ENCODE data around the gene HRK. TPM values are rescaled to one million over a fixed set of nuclear protein-coding genes. Genes with fewer than 3 reads are reported as not detected.

HRK gene
- total and polyA plus RNA-seq, 2 of the 13 experiments (the other 11 are each of a cell fraction or from before 2014, with no cell fraction given) = 0.02 TPM; not detected in 1

DNA sequence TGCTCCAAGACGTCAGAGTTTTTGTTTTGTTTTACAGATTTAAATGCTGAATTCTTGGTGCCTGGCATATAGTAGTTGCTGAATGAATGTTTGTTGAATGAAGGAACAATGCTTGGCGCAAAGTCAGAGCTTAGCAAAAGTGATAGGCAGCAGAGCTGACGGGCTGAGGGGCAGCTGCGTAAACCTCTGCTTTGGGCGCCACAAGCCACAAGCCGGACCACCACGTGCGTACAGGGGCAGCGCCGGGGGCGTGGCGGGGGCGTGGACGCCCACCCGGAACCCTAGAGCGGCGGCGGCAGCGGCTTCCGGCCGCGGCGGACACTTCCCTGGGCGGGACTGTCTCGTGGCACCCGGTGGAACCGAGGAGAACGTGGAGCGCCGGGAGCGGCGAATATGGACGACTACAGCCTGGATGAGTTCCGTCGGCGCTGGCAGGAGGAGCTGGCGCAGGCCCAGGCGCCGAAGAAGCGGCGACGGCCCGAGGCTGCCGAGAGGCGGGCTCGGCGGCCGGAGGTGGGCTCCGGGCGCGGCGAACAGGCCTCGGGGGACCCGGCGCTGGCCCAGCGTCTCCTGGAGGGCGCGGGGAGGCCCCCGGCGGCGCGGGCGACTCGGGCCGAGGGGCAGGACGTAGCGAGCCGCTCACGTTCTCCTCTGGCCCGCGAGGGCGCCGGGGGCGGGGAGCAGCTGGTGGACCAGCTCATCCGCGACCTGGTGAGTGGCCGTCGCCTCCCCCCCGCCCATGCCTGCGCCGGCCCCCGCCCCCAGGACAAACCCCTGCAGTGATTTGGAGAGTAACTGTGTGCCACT lies 29.6 kb upstream of the HRK start, which contains the start of gene FBXW8 (continued):
- TF ChIP-seq ASH2L (IDR thresholded peaks at IDR 0.05; ENCODE audit: insufficient read length, low read depth, low read length) = peak; percentile 79
- TF ChIP-seq EEA1 (CRISPR knock-in tag; IDR thresholded peaks at IDR 0.05; ENCODE audit: borderline replicate concordance) = peak; percentile 79; the same call in 1 of the 2 replicates
- TF ChIP-seq, protein P1, sequence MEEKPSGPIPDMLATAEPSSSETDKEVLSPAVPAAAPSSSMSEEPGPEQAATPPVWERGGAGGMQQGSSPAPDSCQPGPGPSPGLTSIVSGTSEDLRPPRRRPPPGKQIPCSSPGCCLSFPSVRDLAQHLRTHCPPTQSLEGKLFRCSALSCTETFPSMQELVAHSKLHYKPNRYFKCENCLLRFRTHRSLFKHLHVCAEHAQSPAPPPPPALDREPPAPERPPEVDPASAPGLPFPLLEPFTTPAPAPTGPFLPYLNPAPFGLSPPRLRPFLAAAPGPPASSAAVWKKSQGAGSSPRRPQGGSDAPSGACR (CRISPR knock-in tag; IDR thresholded peaks at IDR 0.05) = peak; percentile 62; the same call in 1 of the 2 replicates
- TF ChIP-seq PHF5A (CRISPR knock-in tag; IDR thresholded peaks at IDR 0.05; ENCODE audit: low read depth, unreplicated experiment) = no peak
- TF ChIP-seq NR2F6 (IDR thresholded peaks at IDR 0.05) = no peak
- peak; percentile 79 for TF ChIP-seq NR2F6 (CRISPR knock-in tag; IDR thresholded peaks at IDR 0.05)
- peak; percentile 90 for TF ChIP-seq ZNF772 (CRISPR knock-in tag; IDR thresholded peaks at IDR 0.05)
- no peak for TF ChIP-seq SYNCRIP (IDR thresholded peaks at IDR 0.05; ENCODE audit: insufficient read depth, low read depth, low read length)
- TF ChIP-seq, protein P2, sequence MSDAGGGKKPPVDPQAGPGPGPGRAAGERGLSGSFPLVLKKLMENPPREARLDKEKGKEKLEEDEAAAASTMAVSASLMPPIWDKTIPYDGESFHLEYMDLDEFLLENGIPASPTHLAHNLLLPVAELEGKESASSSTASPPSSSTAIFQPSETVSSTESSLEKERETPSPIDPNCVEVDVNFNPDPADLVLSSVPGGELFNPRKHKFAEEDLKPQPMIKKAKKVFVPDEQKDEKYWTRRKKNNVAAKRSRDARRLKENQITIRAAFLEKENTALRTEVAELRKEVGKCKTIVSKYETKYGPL (CRISPR knock-in tag; IDR thresholded peaks at IDR 0.05) = 0 out of 2 replicates have a peak, but pooled peaks have one; percentile 52
- TF ChIP-seq ZNF724P (CRISPR knock-in tag; IDR thresholded peaks at IDR 0.05; ENCODE audit: borderline replicate concordance) = peak; percentile 83; the same call in 1 of the 2 replicates
- TF ChIP-seq RBFOX2 (IDR thresholded peaks at IDR 0.05; ENCODE audit: low read depth, low read length) = peak; percentile 95
- peak; percentile 75; the same call in 1 of the 2 replicates for TF ChIP-seq MED13 (CRISPR knock-in tag; IDR thresholded peaks at IDR 0.05)
- TF ChIP-seq, protein P3, sequence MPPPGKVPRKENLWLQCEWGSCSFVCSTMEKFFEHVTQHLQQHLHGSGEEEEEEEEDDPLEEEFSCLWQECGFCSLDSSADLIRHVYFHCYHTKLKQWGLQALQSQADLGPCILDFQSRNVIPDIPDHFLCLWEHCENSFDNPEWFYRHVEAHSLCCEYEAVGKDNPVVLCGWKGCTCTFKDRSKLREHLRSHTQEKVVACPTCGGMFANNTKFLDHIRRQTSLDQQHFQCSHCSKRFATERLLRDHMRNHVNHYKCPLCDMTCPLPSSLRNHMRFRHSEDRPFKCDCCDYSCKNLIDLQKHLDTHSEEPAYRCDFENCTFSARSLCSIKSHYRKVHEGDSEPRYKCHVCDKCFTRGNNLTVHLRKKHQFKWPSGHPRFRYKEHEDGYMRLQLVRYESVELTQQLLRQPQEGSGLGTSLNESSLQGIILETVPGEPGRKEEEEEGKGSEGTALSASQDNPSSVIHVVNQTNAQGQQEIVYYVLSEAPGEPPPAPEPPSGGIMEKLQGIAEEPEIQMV (CRISPR knock-in tag; IDR thresholded peaks at IDR 0.05; ENCODE audit: low read depth) = peak; percentile 63; the same call in 1 of the 2 replicates
- TF ChIP-seq BRCA1 (CRISPR knock-in tag; IDR thresholded peaks at IDR 0.05) = no peak
- TF ChIP-seq MLLT10 (CRISPR knock-in tag; IDR thresholded peaks at IDR 0.05) = no peak
- TF ChIP-seq NFKB2 (CRISPR knock-in tag; IDR thresholded peaks at IDR 0.05; ENCODE audit: borderline replicate concordance) = peak; percentile 78; the same call in 1 of the 2 replicates
- TF ChIP-seq SALL2 (CRISPR knock-in tag; IDR thresholded peaks at IDR 0.05) = peak; percentile 93
- peak; percentile 99 for TF ChIP-seq ARID4A (CRISPR knock-in tag; IDR thresholded peaks at IDR 0.05; ENCODE audit: borderline replicate concordance)
- peak; percentile 32; the same call in 1 of the 2 replicates for TF ChIP-seq ZNF232 (CRISPR knock-in tag; IDR thresholded peaks at IDR 0.05; ENCODE audit: borderline replicate concordance)
- TF ChIP-seq ZNF556 (CRISPR knock-in tag; IDR thresholded peaks at IDR 0.05; ENCODE audit: borderline replicate concordance) = peak; percentile 66; the same call in 1 of the 2 replicates
